GM21367 (cell line): ENCODE measurements around the gene VCX2.
"Not testable (repeated sequence)": the region's sequence is repeated elsewhere in the genome, so short reads cannot be mapped to it uniquely, and the experiment has no call there.

Experiments
- ATAC-seq: cut with Tn5 transposase; IDR thresholded peaks from one replicate; pipeline ENCODE4 v1.9.1; 2021; ENCODE audit not compliant: unreplicated experiment

Gene VCX2

GRCh38 chrX:8171169-8171568, at the start of gene VCX2:
Gene VCX2, minus strand, starts transcription at chrX:8171267. Its CDS starts 624 bp downstream, at chrX:8170643.
- not testable (repeated sequence) for ATAC-seq

- no peak for ATAC-seq
Observed at GRCh38 chrX:8204943-8205342, 33.9 kb upstream of the VCX2 start.

- no peak for ATAC-seq
Observed at GRCh38 chrX:8204169-8204935, 33.3 kb upstream of the VCX2 start.

- no peak for ATAC-seq
Observed at GRCh38 chrX:8201896-8202331, 30.8 kb upstream of the VCX2 start.

- no peak for ATAC-seq
Observed at GRCh38 chrX:8196776-8197175, 25.7 kb upstream of the VCX2 start.

GRCh38 chrX:8194216-8194615, 23.1 kb upstream of the VCX2 start:
- no peak for ATAC-seq

- no peak for ATAC-seq
Observed at GRCh38 chrX:8192276-8192675, 21.2 kb upstream of the VCX2 start.

GRCh38 chrX:8191022-8191421, 20.0 kb upstream of the VCX2 start:
- no peak for ATAC-seq

- no peak for ATAC-seq
Observed at GRCh38 chrX:8190341-8190830, 19.3 kb upstream of the VCX2 start.

GRCh38 chrX:8189096-8189830, 18.2 kb upstream of the VCX2 start:
- no peak for ATAC-seq

- no peak for ATAC-seq
Observed at GRCh38 chrX:8183346-8183745, 12.3 kb upstream of the VCX2 start.

- ATAC-seq = no peak
Observed at GRCh38 chrX:8179656-8180055, 8.6 kb upstream of the VCX2 start.

GRCh38 chrX:8154011-8154410, 17.1 kb downstream of the VCX2 start:
- not testable (repeated sequence) for ATAC-seq

- ATAC-seq = no peak
Observed at GRCh38 chrX:8147226-8147625, 23.8 kb downstream of the VCX2 start.

GRCh38 chrX:8144925-8145324, 26.1 kb downstream of the VCX2 start:
- no peak for ATAC-seq

- no peak for ATAC-seq
Observed at GRCh38 chrX:8141896-8142295, 29.2 kb downstream of the VCX2 start.

GRCh38 chrX:8140986-8141744, 29.9 kb downstream of the VCX2 start:
- no peak for ATAC-seq

- ATAC-seq = no peak
Observed at GRCh38 chrX:8139716-8140115, 31.4 kb downstream of the VCX2 start.

GRCh38 chrX:8138252-8138651, 32.8 kb downstream of the VCX2 start:
- no peak for ATAC-seq

GRCh38 chrX:8126648-8127047, 44.4 kb downstream of the VCX2 start:
- no peak for ATAC-seq

GRCh38 chrX:8126092-8126491, 45.0 kb downstream of the VCX2 start:
- ATAC-seq = no peak
